Activated CD4-positive, alpha-beta T cell treated with anti-CD3 and anti-CD28 coated beads for 48 hours (primary cell): ENCODE results near the gene CCDC136.

Experiments
- DNase-seq: peaks from one replicate; pipeline ENCODE4 v3.0.0-alpha.2; 2020

CCDC136 gene

DNA sequence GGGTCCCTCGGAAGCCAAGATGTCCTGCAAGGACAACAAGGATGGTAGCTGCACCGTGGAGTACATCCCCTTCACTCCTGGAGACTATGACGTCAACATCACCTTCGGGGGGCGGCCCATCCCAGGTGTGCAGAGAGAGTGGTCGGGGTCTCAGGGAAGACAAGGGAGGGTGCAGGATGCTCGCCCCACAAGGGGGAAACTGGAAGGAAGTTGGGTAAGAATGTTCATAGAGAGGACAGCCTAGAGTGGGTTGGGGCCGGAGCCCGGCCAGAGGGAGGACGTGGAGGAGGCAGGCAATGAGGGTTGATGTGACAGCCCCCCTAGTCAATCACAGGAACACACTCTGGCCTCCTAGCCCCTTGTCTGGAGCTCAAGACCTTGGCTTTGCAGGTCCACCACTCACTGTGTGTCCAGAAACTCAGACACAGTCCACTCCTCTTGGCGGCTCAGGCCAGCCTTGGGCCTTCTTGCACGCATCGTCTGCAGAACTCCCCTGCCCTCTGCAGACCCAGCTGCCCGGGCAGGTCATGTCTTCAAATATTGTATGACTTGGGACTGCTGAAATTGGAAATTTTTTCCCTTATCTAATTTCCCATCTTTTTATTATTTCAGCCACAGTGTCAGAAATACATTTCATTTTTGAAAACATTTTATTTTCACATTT lies 55.1 kb downstream of the CCDC136 start:
- no peak for DNase-seq

DNA sequence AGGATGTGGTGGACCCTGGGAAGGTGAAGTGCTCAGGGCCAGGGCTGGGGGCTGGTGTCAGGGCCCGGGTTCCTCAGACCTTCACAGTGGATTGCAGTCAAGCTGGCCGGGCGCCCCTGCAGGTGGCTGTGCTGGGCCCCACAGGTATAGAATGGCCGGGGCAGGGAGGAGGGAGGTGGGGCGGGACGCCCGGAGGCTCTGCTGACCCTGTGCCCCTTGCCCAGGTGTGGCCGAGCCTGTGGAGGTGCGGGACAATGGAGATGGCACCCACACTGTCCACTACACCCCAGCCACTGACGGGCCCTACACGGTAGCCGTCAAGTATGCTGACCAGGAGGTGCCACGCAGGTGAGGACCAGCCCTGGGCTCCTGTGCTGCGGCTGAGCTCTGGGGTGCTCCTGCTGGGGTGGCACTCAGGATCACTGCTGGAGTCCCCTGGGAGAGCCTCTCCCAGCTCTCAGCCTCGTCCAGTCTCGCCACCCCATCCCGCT lies 56.0 kb downstream of the CCDC136 start:
- no peak for DNase-seq

DNA sequence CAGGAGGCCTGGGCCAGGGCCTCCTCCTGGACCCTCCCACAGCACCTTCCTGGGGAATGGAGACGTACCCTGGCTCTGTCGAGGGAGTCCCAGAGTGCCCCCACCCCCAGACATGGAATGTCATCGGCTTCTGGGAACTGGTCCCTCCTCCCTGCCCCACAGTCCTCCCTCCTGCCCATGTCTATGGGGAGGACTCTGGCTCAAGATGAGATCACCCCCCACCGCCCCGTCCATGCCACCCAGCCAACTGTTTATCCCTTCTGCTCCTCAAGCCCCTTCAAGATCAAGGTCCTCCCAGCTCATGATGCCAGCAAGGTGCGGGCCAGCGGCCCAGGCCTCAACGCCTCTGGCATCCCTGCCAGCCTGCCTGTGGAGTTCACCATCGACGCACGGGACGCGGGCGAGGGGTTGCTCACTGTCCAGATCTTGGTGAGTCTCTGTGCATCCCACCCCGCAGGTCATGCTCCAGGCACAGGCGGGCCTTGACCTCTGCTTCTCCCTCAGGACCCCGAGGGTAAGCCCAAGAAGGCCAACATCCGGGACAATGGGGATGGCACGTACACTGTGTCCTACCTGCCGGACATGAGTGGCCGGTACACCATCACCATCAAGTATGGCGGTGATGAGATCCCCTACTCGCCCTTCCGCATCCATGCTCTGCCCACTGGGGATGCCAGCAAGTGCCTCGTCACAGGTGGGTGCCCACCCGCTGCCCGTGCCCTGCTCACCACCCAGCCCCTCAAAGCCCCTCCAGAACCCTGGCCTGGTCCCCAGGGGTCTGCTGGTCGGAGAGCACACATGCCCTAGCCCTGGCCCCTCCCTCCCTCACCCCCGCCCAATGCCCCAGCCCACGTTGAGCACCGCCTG lies 56.8 kb downstream of the CCDC136 start:
- no peak for DNase-seq

DNA sequence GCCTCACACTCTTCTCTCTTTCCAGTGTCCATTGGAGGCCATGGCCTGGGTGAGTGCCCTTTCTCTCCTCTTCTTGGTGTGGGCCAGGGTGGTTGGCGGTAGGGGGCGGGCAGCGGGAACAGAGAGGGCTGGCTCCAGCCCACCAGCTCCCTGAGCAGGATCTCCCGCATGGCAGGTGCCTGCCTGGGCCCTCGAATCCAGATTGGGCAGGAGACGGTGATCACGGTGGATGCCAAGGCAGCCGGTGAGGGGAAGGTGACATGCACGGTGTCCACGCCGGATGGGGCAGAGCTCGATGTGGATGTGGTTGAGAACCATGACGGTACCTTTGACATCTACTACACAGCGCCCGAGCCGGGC lies 57.4 kb downstream of the CCDC136 start:
- DNase-seq: no peak

DNA sequence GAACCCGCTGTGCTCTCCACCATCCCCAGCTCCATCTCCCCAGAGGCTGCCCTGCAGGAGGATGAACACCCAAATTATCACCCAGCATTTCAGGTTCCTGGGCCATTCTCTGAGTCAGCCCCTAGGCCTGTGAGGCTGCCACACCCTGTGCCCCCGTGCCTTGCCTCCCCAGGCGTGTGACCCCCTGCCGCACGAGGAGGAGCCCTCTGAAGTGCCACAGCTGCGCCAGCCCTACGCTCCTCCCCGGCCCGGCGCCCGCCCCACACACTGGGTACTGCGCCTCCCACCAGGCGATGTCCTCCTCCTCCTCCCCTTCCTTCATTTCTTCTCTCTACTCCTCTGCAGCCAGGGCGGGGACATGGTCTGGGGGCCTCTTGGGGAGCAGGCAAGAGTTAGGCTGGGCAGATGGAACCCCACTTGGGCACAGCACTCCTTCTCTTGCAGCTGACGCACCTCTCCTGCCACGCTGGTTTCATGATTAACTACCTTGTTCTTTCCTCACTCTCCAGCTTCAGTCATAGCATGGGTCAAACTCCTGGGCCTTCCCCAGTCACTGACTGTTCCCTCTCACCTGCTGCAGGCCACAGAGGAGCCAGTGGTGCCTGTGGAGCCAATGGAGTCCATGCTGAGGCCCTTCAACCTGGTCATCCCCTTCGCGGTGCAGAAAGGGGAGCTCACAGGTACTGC lies 58.2 kb downstream of the CCDC136 start:
- DNase-seq: no peak

DNA sequence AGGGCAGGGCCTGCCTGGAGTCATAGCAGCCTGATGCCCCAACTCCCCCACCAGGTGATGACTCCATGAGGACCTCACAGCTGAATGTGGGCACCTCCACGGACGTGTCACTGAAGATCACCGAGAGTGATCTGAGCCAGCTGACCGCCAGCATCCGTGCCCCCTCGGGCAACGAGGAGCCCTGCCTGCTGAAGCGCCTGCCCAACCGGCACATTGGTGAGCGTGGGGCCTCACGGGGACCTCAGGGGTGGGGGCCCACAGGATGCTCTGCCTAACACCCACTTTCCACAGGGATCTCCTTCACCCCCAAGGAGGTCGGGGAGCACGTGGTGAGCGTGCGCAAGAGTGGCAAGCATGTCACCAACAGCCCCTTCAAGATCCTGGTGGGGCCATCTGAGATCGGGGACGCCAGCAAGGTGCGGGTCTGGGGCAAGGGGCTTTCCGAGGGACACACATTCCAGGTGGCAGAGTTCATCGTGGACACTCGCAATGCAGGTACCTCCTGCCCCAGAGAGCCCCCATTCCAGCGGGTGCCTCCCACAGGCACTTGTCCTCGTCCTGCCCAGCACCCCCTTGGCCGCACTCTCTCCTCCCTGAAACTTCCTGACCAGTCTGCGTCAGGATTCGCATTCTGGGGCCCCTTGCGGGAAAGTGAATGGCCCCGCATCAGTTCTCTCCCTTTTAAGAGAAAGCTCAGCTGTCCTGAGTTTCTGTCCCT lies 60.9 kb downstream of the CCDC136 start:
- DNase-seq: no peak

DNA sequence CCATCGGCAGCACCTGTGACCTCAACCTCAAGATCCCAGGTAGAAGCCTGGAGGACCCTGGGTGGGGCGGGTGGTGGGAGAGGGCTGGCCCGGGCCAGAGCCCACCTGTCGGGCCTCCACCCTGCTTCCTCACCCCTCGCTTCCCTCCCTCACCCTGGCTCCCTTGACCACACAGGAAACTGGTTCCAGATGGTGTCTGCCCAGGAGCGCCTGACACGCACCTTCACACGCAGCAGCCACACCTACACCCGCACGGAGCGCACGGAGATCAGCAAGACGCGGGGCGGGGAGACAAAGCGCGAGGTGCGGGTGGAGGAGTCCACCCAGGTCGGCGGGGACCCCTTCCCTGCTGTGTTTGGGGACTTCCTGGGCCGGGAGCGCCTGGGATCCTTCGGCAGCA lies 62.0 kb downstream of the CCDC136 start:
- no peak for DNase-seq

DNA sequence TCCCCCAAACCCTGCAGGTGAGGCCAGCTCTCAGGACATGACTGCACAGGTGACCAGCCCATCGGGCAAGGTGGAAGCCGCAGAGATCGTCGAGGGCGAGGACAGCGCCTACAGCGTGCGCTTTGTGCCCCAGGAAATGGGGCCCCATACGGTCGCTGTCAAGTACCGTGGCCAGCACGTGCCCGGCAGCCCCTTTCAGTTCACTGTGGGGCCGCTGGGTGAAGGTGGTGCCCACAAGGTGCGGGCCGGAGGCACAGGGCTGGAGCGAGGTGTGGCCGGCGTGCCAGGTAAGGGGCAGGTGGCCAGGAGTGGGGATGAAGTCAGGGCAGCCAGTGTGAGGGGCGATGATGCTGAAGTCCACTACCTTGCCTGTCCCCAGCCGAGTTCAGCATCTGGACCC lies 62.6 kb downstream of the CCDC136 start:
- DNase-seq: no peak

DNA sequence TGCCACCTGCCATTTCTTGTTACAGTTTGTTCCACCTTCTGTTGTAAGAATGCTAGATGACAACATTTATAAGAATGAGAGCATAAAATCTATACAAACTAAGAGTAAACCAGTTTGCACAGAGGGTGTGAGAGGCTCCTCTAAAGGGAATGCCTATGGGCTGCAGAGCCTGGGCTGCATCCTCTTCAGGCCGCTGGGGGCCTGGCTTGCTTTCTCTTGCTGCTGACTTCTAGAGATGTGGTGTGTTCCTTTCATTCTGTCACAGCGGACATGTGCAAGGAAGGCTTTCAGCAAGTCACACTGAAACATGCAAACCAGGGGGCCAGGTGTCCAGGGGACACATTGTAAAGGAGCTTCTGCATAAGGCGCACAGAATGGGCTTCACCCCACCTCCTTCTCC lies 63.8 kb downstream of the CCDC136 start:
- DNase-seq: no peak

DNA sequence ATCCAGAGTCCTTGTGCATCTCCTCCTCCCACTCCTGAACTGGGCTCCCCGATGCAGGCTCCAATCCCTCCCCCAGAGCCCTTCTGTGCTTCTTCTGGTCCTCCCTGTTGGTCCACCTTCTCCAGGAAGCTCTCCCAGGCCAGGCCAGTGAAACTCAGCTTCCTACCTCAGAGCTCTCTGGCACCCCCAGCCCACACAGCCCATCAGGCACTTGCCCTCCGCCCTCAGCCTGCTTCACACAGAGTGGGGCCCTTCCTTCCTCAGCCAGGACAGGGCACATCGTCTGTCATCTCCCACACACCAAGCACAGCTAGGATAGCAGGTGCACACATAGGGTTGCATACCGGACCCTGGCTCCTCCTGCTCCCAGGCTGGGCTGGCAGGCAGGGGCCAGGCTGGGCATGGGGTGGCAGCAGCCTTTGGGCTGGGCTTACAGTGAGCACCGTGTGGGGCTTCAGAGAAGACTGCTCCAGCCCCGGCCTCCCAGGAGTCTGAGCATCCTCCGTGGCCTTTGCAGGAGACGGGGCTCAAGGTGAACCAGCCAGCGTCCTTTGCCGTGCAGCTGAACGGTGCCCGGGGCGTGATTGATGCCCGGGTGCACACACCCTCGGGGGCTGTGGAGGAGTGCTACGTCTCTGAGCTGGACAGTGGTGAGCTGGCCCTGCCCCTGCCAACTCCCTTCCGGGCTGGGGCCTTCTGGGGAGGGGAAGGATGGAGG lies 64.4 kb downstream of the CCDC136 start:
- no peak for DNase-seq

DNA sequence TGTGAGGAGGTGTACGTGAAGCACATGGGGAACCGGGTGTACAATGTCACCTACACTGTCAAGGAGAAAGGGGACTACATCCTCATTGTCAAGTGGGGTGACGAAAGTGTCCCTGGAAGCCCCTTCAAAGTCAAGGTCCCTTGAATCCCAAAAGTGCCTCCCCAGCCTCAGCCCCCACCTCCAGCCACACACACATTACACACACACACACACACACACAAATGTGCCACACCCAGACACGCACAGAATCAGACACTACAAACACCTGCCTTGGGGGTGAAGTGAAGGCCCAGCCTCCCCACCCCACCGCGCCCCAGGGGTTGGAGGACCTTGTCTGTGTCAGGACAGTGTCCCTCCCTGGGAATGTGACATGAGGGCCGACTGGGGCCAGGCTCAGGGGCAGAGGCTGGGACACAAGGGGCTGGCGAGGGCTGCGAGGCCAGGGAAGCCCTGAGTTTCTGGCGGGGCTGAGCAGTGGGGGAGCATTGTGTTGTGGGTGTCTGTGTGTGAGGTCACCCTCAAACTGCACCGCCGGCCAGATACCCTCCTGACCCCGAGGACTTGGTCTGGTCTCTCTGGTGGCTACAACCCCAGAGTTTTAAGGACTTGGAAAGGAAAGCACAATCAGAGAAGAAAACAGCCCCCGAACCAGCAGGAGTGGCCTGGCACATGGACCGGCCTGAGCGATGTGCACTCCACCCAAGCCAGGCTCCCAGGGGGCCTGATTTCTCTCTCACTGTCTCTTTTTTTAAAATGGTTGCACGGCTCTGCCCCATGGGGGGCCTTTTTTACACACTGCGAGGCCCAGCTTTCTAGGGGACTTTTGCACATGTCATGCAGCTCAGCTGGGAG lies 66.8 kb downstream of the CCDC136 start:
- no peak for DNase-seq

DNA sequence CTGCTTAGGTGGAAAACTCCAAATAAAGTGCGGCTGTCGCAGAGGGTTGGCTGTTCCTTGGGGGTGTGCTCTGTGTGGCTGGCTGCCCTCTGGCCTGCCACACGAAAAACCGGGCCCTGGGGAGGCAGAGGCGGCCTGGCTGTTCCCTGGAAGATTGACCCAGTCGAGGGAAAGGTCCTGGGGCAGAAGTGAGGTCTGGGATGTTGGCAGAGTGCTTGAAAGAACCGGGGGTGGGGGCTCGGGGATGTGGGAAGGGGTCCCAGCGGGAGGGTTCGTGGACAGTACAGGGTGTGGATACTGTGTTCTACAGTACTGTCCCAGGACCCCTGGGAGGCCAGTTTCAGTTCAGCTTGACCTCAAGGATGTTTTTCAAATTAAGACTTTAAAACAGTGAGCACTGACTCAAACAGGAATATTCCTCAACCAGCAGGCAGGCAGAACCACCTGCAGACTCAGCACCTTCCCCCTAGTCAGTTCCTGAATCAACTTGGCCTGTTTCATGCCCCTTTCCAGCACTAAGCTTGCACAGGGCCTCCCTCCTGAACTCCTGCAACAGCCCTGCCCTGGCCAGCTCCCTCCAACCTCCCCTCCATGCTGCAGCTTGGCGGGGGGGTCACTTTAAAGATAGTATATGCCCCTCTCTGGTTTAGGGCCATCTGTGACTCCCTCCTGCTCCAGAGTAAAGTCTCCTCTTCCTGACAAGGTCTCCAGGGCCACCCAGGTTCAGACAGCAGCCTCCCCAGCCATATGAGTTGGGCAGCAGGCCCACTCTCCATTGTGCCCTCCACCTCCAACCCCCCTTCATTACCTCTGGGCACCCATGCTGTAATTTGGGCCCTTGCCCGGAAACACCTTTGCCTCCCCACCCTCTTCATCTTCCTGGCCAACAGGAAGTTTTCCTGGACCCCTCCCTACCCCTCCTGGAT lies 67.7 kb downstream of the CCDC136 start:
- DNase-seq: no peak

DNA sequence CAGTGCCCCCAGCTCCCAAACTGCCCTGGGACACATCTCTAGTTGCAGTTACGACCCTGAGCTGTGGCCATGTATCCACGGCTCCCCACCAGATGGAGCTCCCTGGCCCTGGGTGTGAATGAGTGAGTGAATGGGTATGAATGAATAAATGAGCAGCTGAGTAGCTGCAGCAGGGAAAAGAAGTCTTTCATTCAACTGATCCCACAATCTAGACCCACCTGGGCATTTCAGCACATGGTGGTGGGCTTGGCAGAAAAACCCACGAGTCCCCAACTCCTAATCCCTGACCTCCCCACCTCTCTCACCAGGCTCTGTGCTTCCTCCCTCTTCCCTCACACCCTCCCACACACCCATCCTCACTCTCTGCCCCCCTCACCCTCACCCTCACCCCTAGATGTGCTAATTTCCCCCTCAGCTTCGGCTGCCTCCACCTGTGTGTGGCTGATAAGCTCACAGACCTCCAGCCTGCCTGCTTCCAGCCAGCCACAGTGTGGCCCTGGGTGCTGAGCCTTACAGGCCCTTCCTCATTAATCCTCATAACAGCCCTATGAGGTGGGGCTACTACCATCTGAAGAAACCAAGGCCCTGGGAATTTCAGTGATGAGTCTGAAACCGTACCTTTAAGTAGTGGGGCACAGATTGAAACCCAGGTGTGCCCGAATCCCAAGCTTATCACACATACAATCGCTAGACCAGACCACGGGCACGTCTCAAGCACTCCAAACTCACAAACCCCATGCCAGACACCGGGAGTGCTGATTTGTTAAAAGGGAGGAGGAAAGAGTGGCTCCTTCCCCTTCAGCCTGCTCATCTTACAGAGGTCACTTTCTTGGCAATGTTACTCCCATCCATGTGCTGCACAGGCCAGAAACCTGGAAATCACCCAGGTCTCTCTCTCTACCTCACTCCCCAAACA lies 68.6 kb downstream of the CCDC136 start:
- no peak for DNase-seq

DNA sequence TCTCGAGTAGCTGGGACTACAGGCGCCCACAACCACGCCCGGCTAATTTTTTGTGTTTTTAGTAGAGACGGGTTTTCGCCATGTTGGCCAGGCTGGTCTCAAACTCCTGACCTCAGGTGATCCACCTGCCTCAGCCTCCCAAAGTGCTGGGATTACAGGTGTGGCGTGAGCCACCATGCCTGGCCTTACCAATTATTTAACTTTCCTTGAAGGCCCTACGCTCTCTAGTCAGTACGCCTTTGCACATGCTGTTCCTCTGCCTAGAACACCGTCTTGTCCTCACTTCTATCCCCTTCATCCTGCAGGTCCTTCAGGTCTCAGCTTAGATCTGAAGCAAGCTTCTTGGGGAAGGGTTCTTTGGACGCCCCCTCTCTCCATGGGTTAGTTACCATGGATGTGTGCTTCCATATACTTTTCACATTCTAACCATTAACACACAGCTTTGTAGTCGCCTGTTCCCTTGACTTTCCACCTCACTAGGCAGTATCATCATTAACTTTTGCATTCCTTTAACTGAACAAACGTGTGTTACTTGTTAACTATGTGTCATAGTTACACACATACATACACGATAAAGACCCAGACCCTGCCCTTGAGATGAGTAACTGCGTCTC lies 70.3 kb downstream of the CCDC136 start:
- no peak for DNase-seq

DNA sequence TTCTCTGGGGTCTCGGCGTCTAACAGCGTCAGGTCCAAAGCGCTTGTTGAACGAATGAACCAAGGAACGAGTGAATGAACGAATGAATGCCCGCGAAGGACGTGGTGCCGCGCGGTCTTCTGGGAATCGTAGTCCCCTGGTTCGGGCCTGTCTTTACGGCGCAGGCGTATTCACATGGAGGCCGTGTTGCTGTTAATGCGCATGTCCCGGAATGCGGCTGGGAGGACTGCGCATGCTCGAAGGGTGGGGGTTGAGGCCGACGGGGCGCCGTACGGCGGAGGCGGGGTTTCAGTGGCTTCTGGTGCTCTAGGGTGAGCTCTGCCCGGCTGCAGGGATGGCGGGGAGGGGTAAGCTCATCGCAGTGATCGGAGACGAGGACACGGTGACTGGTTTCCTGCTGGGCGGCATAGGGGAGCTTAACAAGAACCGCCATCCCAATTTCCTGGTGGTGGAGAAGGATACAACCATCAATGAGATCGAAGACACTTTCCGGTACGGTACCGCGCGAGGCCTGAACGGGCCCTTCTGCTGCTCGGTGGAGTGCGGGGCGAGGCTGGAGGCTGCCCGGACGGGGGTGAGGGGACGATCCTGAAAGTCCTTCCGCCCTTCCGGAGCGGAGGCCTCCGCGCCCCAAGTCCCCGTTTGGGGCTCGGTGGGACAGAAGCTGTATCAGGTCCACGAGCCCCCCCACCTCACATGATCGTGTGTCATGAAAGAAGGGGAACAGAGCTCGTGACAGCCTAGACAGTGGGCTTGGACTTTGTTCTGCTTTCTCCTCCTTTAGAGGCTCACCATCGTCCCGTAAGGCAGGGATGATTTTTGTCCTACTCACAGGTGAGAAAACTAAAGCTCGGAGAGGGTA lies 71.0 kb downstream of the CCDC136 start, which contains the start of gene ATP6V1F:
Gene ATP6V1F (plus strand): TSS at position 286 of the 862 bp plus-strand sequence. CDS start 49 bp downstream, at position 335.
- DNase-seq: peak; percentile 99

DNA sequence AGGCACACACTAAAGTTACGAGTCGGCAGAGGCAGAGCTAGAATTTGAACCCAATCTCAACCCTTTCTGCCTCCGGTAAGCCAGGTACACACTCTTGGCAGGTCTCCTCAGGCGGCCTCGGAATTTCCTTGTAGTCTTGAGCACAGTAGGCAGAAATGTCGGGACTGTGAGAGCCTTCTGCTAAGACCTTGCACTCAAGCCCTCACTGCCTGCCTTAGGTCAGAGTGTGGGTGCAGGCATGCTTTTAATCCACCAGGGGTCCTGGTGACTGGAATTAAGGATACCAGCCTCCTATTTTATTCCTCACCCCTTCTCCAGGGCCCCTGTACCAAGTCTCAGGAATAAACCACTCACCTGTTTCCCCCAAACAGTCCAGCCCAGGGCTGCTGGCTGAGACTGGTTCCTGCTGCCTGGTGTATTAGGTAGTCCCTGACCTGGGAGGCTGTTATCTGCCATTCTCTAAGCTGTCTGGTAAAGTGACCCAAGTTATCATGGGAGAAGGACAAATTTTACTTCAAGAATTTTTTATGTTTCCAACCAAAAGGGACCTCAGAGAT lies 71.7 kb downstream of the CCDC136 start:
- DNase-seq: peak; percentile 67

DNA sequence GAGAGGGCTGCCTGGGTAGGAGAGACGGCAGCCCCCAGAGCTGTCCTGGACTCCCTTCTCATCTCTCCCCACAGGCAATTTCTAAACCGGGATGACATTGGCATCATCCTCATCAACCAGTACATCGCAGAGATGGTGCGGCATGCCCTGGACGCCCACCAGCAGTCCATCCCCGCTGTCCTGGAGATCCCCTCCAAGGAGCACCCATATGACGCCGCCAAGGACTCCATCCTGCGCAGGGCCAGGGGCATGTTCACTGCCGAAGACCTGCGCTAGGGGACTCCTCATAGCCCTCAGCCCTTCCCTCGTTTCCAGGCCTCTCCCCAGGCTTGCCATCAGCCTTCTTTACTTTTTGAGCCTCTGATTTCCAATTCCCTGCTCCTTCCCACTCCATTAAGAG lies 73.5 kb downstream of the CCDC136 start:
- no peak for DNase-seq
